Naive B cell (primary cell): ENCODE data around the gene KCNV2. TPM values are rescaled to one million over a fixed set of nuclear protein-coding genes. Genes with fewer than 3 reads are reported as not detected.
"Not testable (repeated sequence)": the region's sequence is repeated elsewhere in the genome, so short reads cannot be mapped to it uniquely, and the experiment has no call there.

Experiments used
- ATAC-seq, 2 donors: fragments of 150-1000 bp; cut with Tn5 transposase; 2 replicates each; pipeline ENCODE4 v1.10.0; 2021; ENCODE audit warnings: low read depth in 2 of 2, mild to moderate bottlenecking in 2 of 2, moderate library complexity in 2 of 2
- DNase-seq: peaks from one replicate; pipeline ENCODE4 v3.0.0; 2022
- H3K27ac Mint-ChIP-seq, 6 donors: one replicate each; pipeline ENCODE4 v1.8.0; 2020 to 2022; ENCODE audit warnings: mild to moderate bottlenecking in 6 of 6, mixed read lengths in 6 of 6, moderate library complexity in 5 of 6, inconsistent platforms in 2 of 6
- H3K27me3 Mint-ChIP-seq, 3 donors: one replicate each; pipeline ENCODE4 v1.8.0; 2021 to 2022; ENCODE audit warnings: mixed read lengths in 3 of 3, mild to moderate bottlenecking in 1 of 3
- H3K36me3 Mint-ChIP-seq, 2 donors: one replicate each; pipeline ENCODE4 v1.8.0; 2020 to 2022; ENCODE audit warnings: mixed read lengths in 2 of 2, inconsistent platforms in 1 of 2, mild to moderate bottlenecking in 1 of 2
- H3K4me1 Mint-ChIP-seq, 3 donors: one replicate each; pipeline ENCODE4 v1.8.0; 2020 to 2022; ENCODE audit warnings: mixed read lengths in 3 of 3, inconsistent platforms in 1 of 3, mild to moderate bottlenecking in 1 of 3, moderate library complexity in 1 of 3
- H3K4me3 Mint-ChIP-seq, 8 donors: one replicate each; pipeline ENCODE4 v1.8.0; 2020 to 2022; ENCODE audit warnings: mild to moderate bottlenecking in 8 of 8, mixed read lengths in 8 of 8, moderate library complexity in 8 of 8, inconsistent platforms in 2 of 8
- H3K9me3 Mint-ChIP-seq, 7 donors: one replicate each; pipeline ENCODE4 v1.8.0; 2020 to 2022; ENCODE audit warnings: mixed read lengths in 7 of 7, mild to moderate bottlenecking in 5 of 7, inconsistent platforms in 2 of 7, moderate library complexity in 1 of 7
- polyA plus RNA-seq, 6 donors: library from polyadenylated mRNA; unstranded; fragments of 300-500 nt; fragmentation: Illumina TruSeq; gene quantifications; one replicate each; pipeline ENCODE4 v1.2.3, GENCODE V29; 2021; ENCODE audit warnings: low read depth in 6 of 6

KCNV2 gene
- polyA plus RNA-seq, 6 donors from 2014 or later, result 0.14 to 0.16 TPM; not detected in 4

GRCh38 chr9:2700398-2700797 is 16.9 kb upstream of the KCNV2 start:
- Mint-ChIP-seq H3K27ac (no peak overlapping the region), H3K27me3 (no peaks in the 10 kb centered on the region), H3K36me3 (peaks cover 0 to 4% of the 10 kb centered on the region in 2 donors), H3K4me3 (no peak overlapping the region), H3K9me3 (peaks cover 0 to 2% (median 0%) of the 10 kb centered on the region in 7 donors), H3K4me1 (peaks cover 0 to 6% (median 5%) of the 10 kb centered on the region in 3 donors)
- DNase-seq, result no peak
- no peak for ATAC-seq

GRCh38 chr9:2700909-2701550 is 16.3 kb upstream of the KCNV2 start:
- Mint-ChIP-seq H3K4me3 (no peak overlapping the region), H3K36me3 (peaks cover 0 to 4% of the 10 kb centered on the region in 2 donors), H3K27me3 (no peaks in the 10 kb centered on the region), H3K27ac (no peak overlapping the region), H3K4me1 (peaks cover 0 to 6% (median 5%) of the 10 kb centered on the region in 3 donors), H3K9me3 (peaks cover 0 to 2% (median 0%) of the 10 kb centered on the region in 7 donors)
- DNase-seq, result no peak
- ATAC-seq, result no peak

- Mint-ChIP-seq H3K27me3 (no peaks in the 10 kb centered on the region), H3K27ac (no peak overlapping the region), H3K36me3 (peaks cover 0 to 4% of the 10 kb centered on the region in 2 donors), H3K9me3 (peaks cover 0 to 7% (median 0%) of the 10 kb centered on the region in 7 donors), H3K4me3 (no peak overlapping the region), H3K4me1 (no peaks in the 10 kb centered on the region)
- ATAC-seq (no peak), DNase-seq (no peak)
These were observed 12.8 kb upstream of the KCNV2 start for GRCh38 chr9:2704504-2704903.

- not testable (repeated sequence) for H3K9me3 Mint-ChIP-seq, ATAC-seq, H3K36me3 Mint-ChIP-seq, DNase-seq, H3K4me3 Mint-ChIP-seq, H3K27ac Mint-ChIP-seq, H3K27me3 Mint-ChIP-seq, H3K4me1 Mint-ChIP-seq
These were observed 10.1 kb upstream of the KCNV2 start for GRCh38 chr9:2707256-2707655.

- Mint-ChIP-seq H3K27ac (no peak overlapping the region), H3K4me1 (no peaks in the 10 kb centered on the region)
- no peak for DNase-seq
These were observed 7.6 kb upstream of the KCNV2 start for GRCh38 chr9:2709645-2710101.

GRCh38 chr9:2711716-2712115 is 5.6 kb upstream of the KCNV2 start:
- no peak for DNase-seq
- Mint-ChIP-seq H3K27me3 (no peaks in the 10 kb centered on the region), H3K4me3 (no peak overlapping the region), H3K27ac (no peak overlapping the region), H3K36me3 (peaks cover 0 to 8% of the 10 kb centered on the region in 2 donors), H3K4me1 (no peaks in the 10 kb centered on the region), H3K9me3 (peaks cover 0 to 10% (median 5%) of the 10 kb centered on the region in 7 donors)
- no peak for ATAC-seq

More at GRCh38 chr9:2709645-2710101, 7.6 kb upstream of the KCNV2 start:
- ATAC-seq, result no peak
- no peak overlapping the region for H3K4me3 Mint-ChIP-seq
- H3K9me3 Mint-ChIP-seq, result peaks cover 0 to 10% (median 5%) of the 10 kb centered on the region in 7 donors
- H3K27me3 Mint-ChIP-seq, result no peaks in the 10 kb centered on the region
- peaks cover 0 to 8% of the 10 kb centered on the region in 2 donors for H3K36me3 Mint-ChIP-seq

GRCh38 chr9:2718001-2718697 is 839 bp downstream of the KCNV2 start:
- no peak for ATAC-seq
- DNase-seq, result no peak
- Mint-ChIP-seq H3K4me3 (no peak overlapping the region), H3K4me1 (no peaks in the 10 kb centered on the region), H3K9me3 (peaks cover 1 to 14% (median 7%) of the 10 kb centered on the region in 7 donors), H3K27me3 (no peaks in the 10 kb centered on the region), H3K36me3 (peaks cover 8 to 19% of the 10 kb centered on the region in 2 donors), H3K27ac (no peak overlapping the region)

- no peaks in the 10 kb centered on the region for H3K27me3 Mint-ChIP-seq
- H3K36me3 Mint-ChIP-seq, result peaks cover 4 to 19% of the 10 kb centered on the region in 2 donors
- ATAC-seq, result no peak
- H3K27ac Mint-ChIP-seq, result no peak overlapping the region
- DNase-seq, result no peak
- peaks cover 0 to 11% (median 4%) of the 10 kb centered on the region in 7 donors for H3K9me3 Mint-ChIP-seq
- no peaks in the 10 kb centered on the region for H3K4me1 Mint-ChIP-seq
- no peak overlapping the region for H3K4me3 Mint-ChIP-seq
These were observed 1.4 kb downstream of the KCNV2 start for GRCh38 chr9:2718698-2719033.

- no peak overlapping the region for H3K27ac Mint-ChIP-seq
- no peaks in the 10 kb centered on the region for H3K4me1 Mint-ChIP-seq
- H3K9me3 Mint-ChIP-seq, result peaks cover 0 to 9% (median 0%) of the 10 kb centered on the region in 7 donors
- no peak for ATAC-seq
- H3K27me3 Mint-ChIP-seq, result no peaks in the 10 kb centered on the region
- peaks cover 0 to 19% of the 10 kb centered on the region in 2 donors for H3K36me3 Mint-ChIP-seq
- H3K4me3 Mint-ChIP-seq, result no peak overlapping the region
- no peak for DNase-seq
These were observed 2.9 kb downstream of the KCNV2 start for GRCh38 chr9:2720179-2720654.

- Mint-ChIP-seq H3K4me1 (peaks cover 0 to 1% (median under 1%) of the 10 kb centered on the region in 3 donors), H3K36me3 (peaks cover 0 to 11% of the 10 kb centered on the region in 2 donors), H3K27ac (peak overlapping the region in 1 of 6 donors; percentile 68), H3K27me3 (no peaks in the 10 kb centered on the region), H3K9me3 (peaks cover 0 to 7% (median 0%) of the 10 kb centered on the region in 7 donors), H3K4me3 (no peak overlapping the region)
- ATAC-seq, result no peak
- no peak for DNase-seq
These were observed 5.4 kb downstream of the KCNV2 start for GRCh38 chr9:2722715-2723114.

- ATAC-seq (no peak), DNase-seq (no peak)
- Mint-ChIP-seq H3K27ac (no peak overlapping the region), H3K27me3 (no peaks in the 10 kb centered on the region), H3K4me3 (no peak overlapping the region), H3K9me3 (peaks cover 0 to 6% (median 0%) of the 10 kb centered on the region in 7 donors), H3K4me1 (peaks cover 7 to 9% (median 8%) of the 10 kb centered on the region in 3 donors), H3K36me3 (peaks cover 0 to 9% of the 10 kb centered on the region in 2 donors)
These were observed 6.2 kb downstream of the KCNV2 start for GRCh38 chr9:2723376-2724065.

GRCh38 chr9:2725126-2725525 is 7.8 kb downstream of the KCNV2 start:
- no peak overlapping the region for H3K27ac Mint-ChIP-seq
- peaks cover 9 to 12% (median 12%) of the 10 kb centered on the region in 3 donors for H3K4me1 Mint-ChIP-seq
- H3K4me3 Mint-ChIP-seq, result no peak overlapping the region
- DNase-seq (no peak), ATAC-seq (no peak)
- no peaks in the 10 kb centered on the region for H3K36me3 Mint-ChIP-seq
- peaks cover 0 to 2% (median 0%) of the 10 kb centered on the region in 7 donors for H3K9me3 Mint-ChIP-seq
- no peaks in the 10 kb centered on the region for H3K27me3 Mint-ChIP-seq

- H3K4me3 Mint-ChIP-seq, result no peak overlapping the region
- no peak overlapping the region for H3K27ac Mint-ChIP-seq
- H3K27me3 Mint-ChIP-seq, result no peaks in the 10 kb centered on the region
- ATAC-seq, result no peak
- H3K4me1 Mint-ChIP-seq, result peaks cover 9 to 12% (median 12%) of the 10 kb centered on the region in 3 donors
- H3K9me3 Mint-ChIP-seq, result peaks cover 0 to 2% (median 0%) of the 10 kb centered on the region in 7 donors
- no peaks in the 10 kb centered on the region for H3K36me3 Mint-ChIP-seq
- DNase-seq, result no peak
These were observed 8.8 kb downstream of the KCNV2 start for GRCh38 chr9:2725898-2726649.
